ENCODE results near the gene BPIFA3. TPM values are rescaled to one million over a fixed set of nuclear protein-coding genes. Genes with fewer than 3 reads are reported as not detected.
A peak's percentile ranks its signal among the peaks of the same experiment; 100 is the strongest.

Gene BPIFA3
- total RNA-seq, 1 donor from 2014 or later: not detected

GRCh38 chr20:33267701-33268100, 50.5 kb downstream of the BPIFA3 start:
- Histone ChIP-seq H3K36me3 (ENCODE audit: control insufficient read depth, insufficient read depth, low read length) (no peaks in the 10 kb centered on the region), H3K4me3 (ENCODE audit: low read depth, low read length) (no peak overlapping the region), H3K27me3 (ENCODE audit: control insufficient read depth, insufficient read depth, low read length) (no peaks in the 10 kb centered on the region)
- FAIRE-seq (no peak), DNase-seq (ENCODE audit: low read depth) (no peak)
- no peak for TF ChIP-seq CTCF (IDR thresholded peaks at IDR 0.05; ENCODE audit: insufficient read depth, low read length, severe bottlenecking)

DNA sequence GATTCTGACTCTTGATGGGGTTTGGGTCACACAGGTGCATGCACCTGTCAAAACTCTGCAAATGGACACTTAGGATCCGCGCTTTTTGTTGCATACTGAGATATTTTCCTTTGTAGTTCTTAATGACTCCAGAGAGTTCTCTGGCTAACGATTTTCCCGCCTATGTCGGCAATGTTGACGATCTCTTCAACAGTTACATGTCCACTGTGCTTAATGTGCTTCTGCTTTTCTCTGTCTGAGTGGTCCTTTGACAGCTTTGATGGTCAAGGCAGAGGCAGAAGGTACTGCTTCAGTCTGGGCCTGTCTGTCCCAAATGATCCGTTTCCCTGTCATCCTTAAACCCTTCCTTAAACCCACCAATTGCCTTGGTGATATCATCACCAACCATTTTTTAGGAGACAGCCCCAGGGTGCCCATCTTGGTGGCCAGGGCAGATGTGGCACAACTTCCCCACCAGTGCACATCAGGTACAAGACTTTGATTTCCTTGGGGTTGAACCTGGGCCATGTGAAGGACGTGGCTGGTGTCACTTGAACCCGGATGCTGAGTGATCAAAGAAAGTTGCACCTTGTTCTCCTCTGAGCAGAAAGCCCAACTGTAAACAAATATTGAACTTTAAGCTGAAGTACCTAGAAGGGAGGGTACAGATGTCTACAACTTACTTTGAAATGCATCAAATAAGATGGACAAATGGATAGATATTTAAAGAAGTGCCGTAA, 55.2 kb downstream of the BPIFA3 start:
- peaks cover 4% of the 10 kb centered on the region for H3K27me3 ChIP-seq (ENCODE audit: control insufficient read depth, insufficient read depth, low read length)
- FAIRE-seq (peak; percentile 40), DNase-seq (ENCODE audit: low read depth) (no peak)
- no peaks in the 10 kb centered on the region for H3K36me3 ChIP-seq (ENCODE audit: control insufficient read depth, insufficient read depth, low read length)
- no peak overlapping the region for H3K4me3 ChIP-seq (ENCODE audit: low read depth, low read length)
- no peak for TF ChIP-seq CTCF (IDR thresholded peaks at IDR 0.05; ENCODE audit: insufficient read depth, low read length, severe bottlenecking)

DNA sequence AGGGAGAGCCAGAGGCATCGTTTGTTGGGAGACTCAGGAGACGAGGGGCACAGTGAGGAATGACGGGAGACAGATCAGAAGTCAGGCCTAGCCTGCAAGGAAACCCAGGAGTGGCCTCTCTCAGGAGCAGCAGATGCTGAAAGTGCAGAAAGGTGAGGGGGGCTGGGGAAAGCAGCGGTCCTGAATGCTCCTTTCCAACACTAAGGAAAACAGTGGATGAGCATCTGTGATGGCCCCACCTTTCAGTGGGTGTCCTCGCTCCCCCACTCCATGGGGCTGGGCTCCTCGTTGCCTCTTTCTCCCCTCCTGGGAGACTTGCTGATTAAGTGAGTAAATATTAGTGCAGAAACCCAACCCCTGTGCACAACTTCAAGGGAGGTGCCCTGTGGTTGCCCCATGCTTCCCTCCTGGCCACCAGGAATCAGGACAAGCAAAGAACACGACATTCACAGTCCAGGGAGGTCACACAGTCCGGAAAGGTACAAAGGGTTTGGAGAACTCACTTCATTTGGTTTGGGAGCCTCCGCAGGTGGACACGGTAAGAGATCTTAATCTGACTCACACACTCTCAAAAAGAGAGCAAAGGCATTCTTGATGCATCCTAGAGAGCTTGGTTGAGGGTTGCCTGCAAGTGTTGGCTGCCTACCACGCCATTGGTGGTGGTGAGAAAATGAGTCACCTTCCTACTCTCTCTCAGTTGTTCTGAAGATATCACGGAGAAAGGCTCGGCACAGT, 56.1 kb downstream of the BPIFA3 start:
- no peak for FAIRE-seq
- TF ChIP-seq CTCF (IDR thresholded peaks at IDR 0.05; ENCODE audit: insufficient read depth, low read length, severe bottlenecking): no peak
- Histone ChIP-seq H3K4me3 (ENCODE audit: low read depth, low read length) (no peak overlapping the region), H3K27me3 (ENCODE audit: control insufficient read depth, insufficient read depth, low read length) (peaks cover 4% of the 10 kb centered on the region), H3K36me3 (ENCODE audit: control insufficient read depth, insufficient read depth, low read length) (no peaks in the 10 kb centered on the region)
- no peak for DNase-seq (ENCODE audit: low read depth)

- no peak for FAIRE-seq
- Histone ChIP-seq H3K36me3 (ENCODE audit: control insufficient read depth, insufficient read depth, low read length) (no peaks in the 10 kb centered on the region), H3K27me3 (ENCODE audit: control insufficient read depth, insufficient read depth, low read length) (peaks cover 7% of the 10 kb centered on the region), H3K4me3 (ENCODE audit: low read depth, low read length) (no peak overlapping the region)
- TF ChIP-seq CTCF (IDR thresholded peaks at IDR 0.05; ENCODE audit: insufficient read depth, low read length, severe bottlenecking): no peak
- no peak for DNase-seq (ENCODE audit: low read depth)
Measured at GRCh38 chr20:33275215-33275614, 58.1 kb downstream of the BPIFA3 start.

- DNase-seq (ENCODE audit: low read depth) (no peak), FAIRE-seq (no peak)
Measured at GRCh38 chr20:33275871-33276270, 58.7 kb downstream of the BPIFA3 start.

More at GRCh38 chr20:33275871-33276270, 58.7 kb downstream of the BPIFA3 start:
- H3K4me3 ChIP-seq (ENCODE audit: low read depth, low read length): no peak overlapping the region
- no peak for TF ChIP-seq CTCF (IDR thresholded peaks at IDR 0.05; ENCODE audit: insufficient read depth, low read length, severe bottlenecking)
- no peaks in the 10 kb centered on the region for H3K36me3 ChIP-seq (ENCODE audit: control insufficient read depth, insufficient read depth, low read length)
- H3K27me3 ChIP-seq (ENCODE audit: control insufficient read depth, insufficient read depth, low read length): peaks cover 9% of the 10 kb centered on the region
